Sigmoid colon (tissue), 7 donors: Measurements from ENCODE around the gene LDB2. TPM values are rescaled to one million over a fixed set of nuclear protein-coding genes. Genes with fewer than 3 reads are reported as not detected.

Source experiments
- DNase-seq: peaks from one replicate; pipeline ENCODE4 v3.0.0-alpha.2; 2019
- H3K27ac ChIP-seq, 4 donors: fragments of 200-600 bp; sonication (generic); one replicate each; pipeline ENCODE4 v1.5.1; 2016 to 2019; ENCODE audit warnings: mild to moderate bottlenecking in 1 of 4
- H3K27me3 ChIP-seq, 3 donors: fragments of 200-600 bp; sonication (generic); one replicate each; pipeline ENCODE4 v1.5.1; 2019; ENCODE audit warnings: mild to moderate bottlenecking in 1 of 3
- H3K36me3 ChIP-seq, 4 donors: fragments of 200-600 bp; sonication (generic); one replicate each; pipeline ENCODE4 v1.5.1; 2016 to 2019
- H3K4me1 ChIP-seq, 4 donors: fragments of 200-600 bp; sonication (generic); one replicate each; pipeline ENCODE4 v1.5.1; 2017 to 2019
- H3K4me3 ChIP-seq, 4 donors: fragments of 200-600 bp; sonication (generic); one replicate each; pipeline ENCODE4 v1.5.1; 2017 to 2019; ENCODE audit warnings: mild to moderate bottlenecking in 2 of 4, moderate library complexity in 1 of 4
- H3K9me3 ChIP-seq, 4 donors: fragments of 200-600 bp in 3 of 4; sonication (generic) in 3 of 4; one replicate each; pipeline versions ENCODE4 v1.5.1 to v1.6.1; 2013 to 2019
- EP300 ChIP-seq, 4 donors: sonication (generic); formaldehyde crosslinking; IDR thresholded peaks; one replicate each; pipeline ENCODE4 v1.6.1; 2017; ENCODE audit warnings: antibody characterized with exemption in 4 of 4
- POLR2A ChIP-seq, 2 donors: fragments of 450-650 bp; IDR thresholded peaks; one replicate each; pipeline ENCODE4 v1.6.1; 2016; ENCODE audit warnings: antibody characterized with exemption in 2 of 2, mild to moderate bottlenecking in 2 of 2, moderate library complexity in 2 of 2
- POLR2AphosphoS5 ChIP-seq, 4 donors: sonication (generic); formaldehyde crosslinking; IDR thresholded peaks; one replicate each; pipeline ENCODE4 v1.6.1; 2017; ENCODE audit warnings: antibody characterized with exemption in 4 of 4
- WGBS, 2 donors: extraction: QIAGEN DNeasy Blood & Tissue Kit; methylation state at CpG; one replicate each; pipeline ENCODE4 v1.1.7; 2013; 5-methylcytosine and 5-hydroxymethylcytosine counted together
- intact Hi-C: fragments of 100-400 bp; cut with DNase I; formaldehyde crosslinking; loops from one replicate; pipeline ENCODE4 v1.15.1; 2023
- polyA plus RNA-seq, 3 donors: library from polyadenylated mRNA; stranded (reverse); fragments of 200-250 nt; gene quantifications; one replicate each; pipeline ENCODE4 v1.2.3, GENCODE V29; 2013
- total RNA-seq, 4 donors: library from RNA; depleted of rRNA; stranded (reverse); fragments of >200 nt; gene quantifications; one replicate each; pipeline ENCODE4 v1.1.0, GENCODE V29; 2016
- TF ChIP-seq, protein P1 (sequence below), 4 experiments: fragments of 450-650 bp in 3 of 4; fragments of 200-600 bp in 1 of 4; IDR thresholded peaks; one replicate each; pipeline ENCODE4 v1.5.1; 2016 to 2019; ENCODE audit warnings: antibody characterized with exemption in 4 of 4, mild to moderate bottlenecking in 3 of 4, moderate library complexity in 2 of 4
- donor health status: healthy with polysubstance abuse.
- donor health status: Bipolar disorder and iron deficiency.
- donor health status: healthy.

The LDB2 gene
- total and polyA plus RNA-seq, 7 donors, result 2.1 to 28.5 (median 18.3) TPM

DNA sequence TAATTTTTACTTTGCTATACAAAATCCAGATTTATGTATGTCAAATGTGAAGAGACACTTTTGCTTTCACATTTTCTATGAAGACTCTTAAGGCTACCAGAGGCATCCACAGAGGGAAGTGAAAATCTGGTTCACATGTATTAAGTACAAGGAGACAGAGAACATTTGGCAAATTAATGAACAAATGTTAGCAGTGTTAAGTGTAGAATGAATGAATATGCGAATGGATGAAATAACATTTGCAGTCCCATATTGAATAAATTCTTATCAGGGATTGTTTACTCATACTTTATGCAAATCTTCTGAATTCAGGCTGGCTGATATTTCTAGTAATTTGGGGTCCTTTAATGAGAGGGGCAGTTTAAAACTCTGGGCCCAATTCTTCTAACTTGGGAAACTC, 159.9 kb downstream of the LDB2 start:
- H3K9me3 ChIP-seq, result no peaks in the 10 kb centered on the region
- H3K36me3 ChIP-seq, result no peaks in the 10 kb centered on the region
- no peak overlapping the region for H3K4me3 ChIP-seq
- H3K27ac ChIP-seq, result no peak overlapping the region
- 86 to 92% methylated on average over 1 of the region's 1 CpG for WGBS, 2 donors
- intact Hi-C loops, result no loop called here
- H3K27me3 ChIP-seq, result no peaks in the 10 kb centered on the region
- no peaks in the 10 kb centered on the region for H3K4me1 ChIP-seq
- no peak for DNase-seq
- no peak for TF ChIP-seq POLR2A (IDR thresholded peaks at IDR 0.05)
- TF ChIP-seq, protein P1, sequence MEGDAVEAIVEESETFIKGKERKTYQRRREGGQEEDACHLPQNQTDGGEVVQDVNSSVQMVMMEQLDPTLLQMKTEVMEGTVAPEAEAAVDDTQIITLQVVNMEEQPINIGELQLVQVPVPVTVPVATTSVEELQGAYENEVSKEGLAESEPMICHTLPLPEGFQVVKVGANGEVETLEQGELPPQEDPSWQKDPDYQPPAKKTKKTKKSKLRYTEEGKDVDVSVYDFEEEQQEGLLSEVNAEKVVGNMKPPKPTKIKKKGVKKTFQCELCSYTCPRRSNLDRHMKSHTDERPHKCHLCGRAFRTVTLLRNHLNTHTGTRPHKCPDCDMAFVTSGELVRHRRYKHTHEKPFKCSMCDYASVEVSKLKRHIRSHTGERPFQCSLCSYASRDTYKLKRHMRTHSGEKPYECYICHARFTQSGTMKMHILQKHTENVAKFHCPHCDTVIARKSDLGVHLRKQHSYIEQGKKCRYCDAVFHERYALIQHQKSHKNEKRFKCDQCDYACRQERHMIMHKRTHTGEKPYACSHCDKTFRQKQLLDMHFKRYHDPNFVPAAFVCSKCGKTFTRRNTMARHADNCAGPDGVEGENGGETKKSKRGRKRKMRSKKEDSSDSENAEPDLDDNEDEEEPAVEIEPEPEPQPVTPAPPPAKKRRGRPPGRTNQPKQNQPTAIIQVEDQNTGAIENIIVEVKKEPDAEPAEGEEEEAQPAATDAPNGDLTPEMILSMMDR (IDR thresholded peaks at IDR 0.05), result no peak
- TF ChIP-seq EP300 (IDR thresholded peaks at IDR 0.05), result no peak
- no peak for TF ChIP-seq POLR2AphosphoS5 (IDR thresholded peaks at IDR 0.05)

DNA sequence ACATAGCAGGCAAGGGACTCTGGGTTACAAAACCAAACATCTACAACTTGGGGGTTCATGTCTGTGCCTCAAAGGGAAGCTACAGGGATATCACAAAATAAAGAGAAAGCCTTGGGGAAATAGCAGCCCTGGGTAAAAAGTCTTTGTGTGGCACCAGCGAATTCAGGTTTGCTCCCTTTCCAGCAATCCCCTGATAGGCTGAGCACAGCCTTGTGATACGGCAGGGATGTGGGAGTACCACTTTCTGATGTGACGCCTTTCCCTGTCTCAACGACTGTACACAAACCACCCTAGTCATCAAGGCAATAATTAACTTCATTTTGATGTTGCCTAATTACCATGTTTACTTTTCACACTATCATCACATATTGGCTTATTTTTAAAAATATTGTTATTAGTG, 164.9 kb downstream of the LDB2 start:
- TF ChIP-seq EP300 (IDR thresholded peaks at IDR 0.05) (no peak), POLR2AphosphoS5 (IDR thresholded peaks at IDR 0.05) (no peak), POLR2A (IDR thresholded peaks at IDR 0.05) (no peak)
- TF ChIP-seq, protein P1 (IDR thresholded peaks at IDR 0.05), result no peak
- Histone ChIP-seq H3K4me1 (no peaks in the 10 kb centered on the region), H3K4me3 (no peak overlapping the region), H3K36me3 (no peaks in the 10 kb centered on the region), H3K27ac (no peak overlapping the region), H3K9me3 (no peaks in the 10 kb centered on the region), H3K27me3 (no peaks in the 10 kb centered on the region)
- intact Hi-C loops, result no loop called here
- no peak for DNase-seq
- 63 to 83% methylated on average over 4 of the region's 4 CpGs for WGBS, 2 donors

DNA sequence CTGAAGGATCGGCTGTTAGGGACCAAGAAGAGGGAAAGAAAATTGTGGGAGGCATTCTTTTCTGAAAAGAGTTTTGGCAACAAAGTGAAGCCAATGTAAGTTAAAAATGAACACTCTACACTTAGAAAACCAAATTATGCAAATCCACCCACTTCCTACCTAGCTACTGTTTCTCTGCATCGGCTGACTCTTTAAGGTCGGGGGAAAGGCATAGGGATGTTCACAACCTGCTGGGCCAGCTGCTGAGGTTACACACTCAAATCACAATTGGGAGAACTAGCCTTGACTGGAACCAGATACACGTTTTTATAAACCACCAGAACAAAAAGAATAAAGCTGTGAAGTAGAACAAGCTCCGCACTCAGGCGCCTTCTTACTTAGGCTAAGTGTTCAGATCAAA, 165.7 kb downstream of the LDB2 start:
- H3K27ac ChIP-seq, result no peak overlapping the region
- H3K36me3 ChIP-seq, result no peaks in the 10 kb centered on the region
- intact Hi-C loops, result no loop called here
- TF ChIP-seq POLR2AphosphoS5 (IDR thresholded peaks at IDR 0.05) (no peak), POLR2A (IDR thresholded peaks at IDR 0.05) (no peak), EP300 (IDR thresholded peaks at IDR 0.05) (no peak)
- TF ChIP-seq, protein P1 (IDR thresholded peaks at IDR 0.05), result no peak
- no peaks in the 10 kb centered on the region for H3K4me1 ChIP-seq
- H3K4me3 ChIP-seq, result no peak overlapping the region
- H3K9me3 ChIP-seq, result no peaks in the 10 kb centered on the region
- H3K27me3 ChIP-seq, result no peaks in the 10 kb centered on the region
- WGBS, 2 donors, result 73 to 87% methylated on average over 6 of the region's 6 CpGs
- DNase-seq, result no peak

DNA sequence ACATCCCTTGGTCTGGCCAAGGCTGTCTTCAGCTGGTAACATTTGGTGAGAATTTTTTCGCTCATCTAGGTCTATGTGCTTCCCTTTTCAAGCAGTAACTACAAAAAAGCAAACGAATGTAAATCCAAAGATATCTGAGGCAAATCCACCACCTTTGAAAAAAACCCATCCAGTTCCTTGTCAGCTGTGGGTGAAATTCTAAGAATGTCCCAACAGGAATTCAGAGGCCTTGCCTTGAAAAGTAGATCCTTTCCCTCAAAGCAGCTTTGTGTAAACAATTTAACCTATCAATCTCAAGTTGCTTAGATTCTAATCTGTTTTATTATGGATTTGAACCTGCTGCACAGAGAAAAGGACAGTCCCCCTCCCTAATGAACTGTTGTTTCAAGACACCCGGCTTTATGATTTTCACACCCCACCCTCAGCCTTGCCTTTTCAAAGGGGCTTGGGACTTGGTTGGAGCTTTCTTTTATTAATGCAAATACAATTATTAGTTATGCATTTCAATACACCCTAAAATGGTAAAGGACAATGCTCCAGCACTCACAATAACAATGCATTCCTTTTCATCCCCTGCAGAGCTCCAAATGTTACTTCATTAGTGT, 166.6 kb downstream of the LDB2 start:
- intact Hi-C loops, result no loop called here
- Histone ChIP-seq H3K27ac (no peak overlapping the region), H3K27me3 (no peaks in the 10 kb centered on the region), H3K4me3 (no peak overlapping the region), H3K4me1 (no peaks in the 10 kb centered on the region), H3K36me3 (no peaks in the 10 kb centered on the region), H3K9me3 (no peaks in the 10 kb centered on the region)
- no peak for DNase-seq
- TF ChIP-seq EP300 (IDR thresholded peaks at IDR 0.05), result no peak
- TF ChIP-seq POLR2A (IDR thresholded peaks at IDR 0.05), result no peak
- TF ChIP-seq POLR2AphosphoS5 (IDR thresholded peaks at IDR 0.05), result no peak
- TF ChIP-seq, protein P1 (IDR thresholded peaks at IDR 0.05), result no peak
- 51 to 78% methylated on average over 3 of the region's 3 CpGs for WGBS, 2 donors
